HG03045 (cell line): ENCODE results near the gene ZNRF3.
"Not testable (repeated sequence)": the region's sequence is repeated elsewhere in the genome, so short reads cannot be mapped to it uniquely, and the experiment has no call there.

Experiments used
- ATAC-seq: cut with Tn5 transposase; IDR thresholded peaks from one replicate; pipeline ENCODE4 v1.9.1; 2021; ENCODE audit warnings: mild to moderate bottlenecking, moderate library complexity; ENCODE audit not compliant: unreplicated experiment

The ZNRF3 gene

GRCh38 chr22:28883917-28884746, 760 bp downstream of the ZNRF3 start:
- no peak for ATAC-seq

GRCh38 chr22:28884747-28885350, 1.5 kb downstream of the ZNRF3 start:
- ATAC-seq = no peak

GRCh38 chr22:28885939-28886338, 2.6 kb downstream of the ZNRF3 start:
- ATAC-seq = no peak

- not testable (repeated sequence) for ATAC-seq
These were observed 3.3 kb downstream of the ZNRF3 start for GRCh38 chr22:28886679-28887078.

- no peak for ATAC-seq
These were observed 4.5 kb downstream of the ZNRF3 start for GRCh38 chr22:28887725-28888459.

- no peak for ATAC-seq
These were observed 6.2 kb downstream of the ZNRF3 start for GRCh38 chr22:28889478-28890024.

- ATAC-seq = no peak
These were observed 7.9 kb downstream of the ZNRF3 start for GRCh38 chr22:28891156-28891733.

- no peak for ATAC-seq
These were observed 8.9 kb downstream of the ZNRF3 start for GRCh38 chr22:28892175-28892731.

GRCh38 chr22:28893810-28894209, 10.4 kb downstream of the ZNRF3 start:
- no peak for ATAC-seq

GRCh38 chr22:28894334-28894733, 11.0 kb downstream of the ZNRF3 start:
- no peak for ATAC-seq

- no peak for ATAC-seq
These were observed 11.4 kb downstream of the ZNRF3 start for GRCh38 chr22:28894807-28895206.

- ATAC-seq = no peak
These were observed 13.2 kb downstream of the ZNRF3 start for GRCh38 chr22:28896611-28897010.

- no peak for ATAC-seq
These were observed 14.9 kb downstream of the ZNRF3 start for GRCh38 chr22:28898233-28898629.

GRCh38 chr22:28899199-28899853, 16.0 kb downstream of the ZNRF3 start:
- no peak for ATAC-seq

GRCh38 chr22:28900379-28900925, 17.1 kb downstream of the ZNRF3 start:
- no peak for ATAC-seq

- no peak for ATAC-seq
These were observed 19.1 kb downstream of the ZNRF3 start for GRCh38 chr22:28902490-28902889.

- ATAC-seq = no peak
These were observed 19.7 kb downstream of the ZNRF3 start for GRCh38 chr22:28903080-28903479.

GRCh38 chr22:28903729-28904128, 20.4 kb downstream of the ZNRF3 start:
- no peak for ATAC-seq

GRCh38 chr22:28904211-28904896, 21.0 kb downstream of the ZNRF3 start:
- ATAC-seq = no peak
